GM10266 (cell line): ENCODE measurements around the gene HEYL.

ENCODE experiments used
- DNase-seq: peaks from one replicate; pipeline ENCODE4 v3.0.0; 2012; ENCODE audit errors: extremely low spot score
- CTCF ChIP-seq: IDR thresholded peaks from 2 replicates; pipeline ENCODE4 v1.5.1; 2012; ENCODE audit warnings: mild to moderate bottlenecking, low read depth; ENCODE audit not compliant: control insufficient read depth, insufficient read depth; ENCODE audit errors: missing control alignments

HEYL gene

DNA sequence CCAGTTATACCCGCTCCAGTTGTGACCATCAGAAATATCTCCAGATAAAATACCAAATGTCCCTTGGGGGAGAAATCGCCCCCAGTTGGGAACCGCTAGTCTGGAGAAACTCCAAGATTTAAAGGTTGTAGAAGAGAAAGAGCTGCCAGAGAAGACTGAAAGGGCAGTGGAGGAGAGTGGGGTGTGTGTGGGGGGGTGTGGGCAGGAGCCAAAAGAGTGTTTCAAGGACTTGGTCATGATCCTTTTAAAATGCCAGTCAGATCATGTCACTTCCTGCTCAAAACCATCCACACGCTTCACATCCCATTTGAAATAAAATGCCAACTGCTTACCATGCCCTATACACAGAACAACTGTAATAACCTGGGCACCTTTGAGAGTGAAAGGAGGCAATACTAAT, 3.4 kb upstream of the HEYL start:
- DNase-seq = no peak
- no peak for TF ChIP-seq CTCF

- TF ChIP-seq CTCF = no peak
Observed at GRCh38 chr1:39640861-39641260, 1.4 kb upstream of the HEYL start.

GRCh38 chr1:39638965-39639304, 508 bp downstream of the HEYL start:
- TF ChIP-seq CTCF = no peak
- DNase-seq = no peak

More at GRCh38 chr1:39640861-39641260, 1.4 kb upstream of the HEYL start:
- DNase-seq = no peak

- no peak for DNase-seq
- no peak for TF ChIP-seq CTCF
Observed at GRCh38 chr1:39637361-39637760, 2.1 kb downstream of the HEYL start.

DNA sequence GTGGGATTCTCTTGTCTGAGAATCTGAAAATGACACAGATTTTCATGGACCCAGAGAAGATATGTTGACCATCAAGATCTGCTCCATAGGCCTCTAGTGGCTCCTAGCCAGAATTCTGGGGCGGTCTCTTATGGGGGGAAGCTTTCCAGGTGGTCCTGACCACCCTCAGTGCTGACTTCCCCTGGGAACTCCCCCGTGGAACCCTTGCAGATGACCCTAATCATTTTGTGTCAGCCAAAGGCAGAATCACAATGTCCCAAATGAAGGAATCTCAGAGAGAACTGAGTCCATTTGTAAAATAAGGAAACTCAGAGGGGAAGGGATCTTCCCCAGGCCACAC, 3.6 kb downstream of the HEYL start:
- no peak for TF ChIP-seq CTCF
- DNase-seq = no peak

- TF ChIP-seq CTCF = no peak
- no peak for DNase-seq
Observed at GRCh38 chr1:39635205-39635870, 4.1 kb downstream of the HEYL start.

GRCh38 chr1:39633422-39633821, 6.0 kb downstream of the HEYL start:
- no peak for DNase-seq
- no peak for TF ChIP-seq CTCF
